ENCODE results near the gene DUSP10.

- TF ChIP-seq POLR2AphosphoS5 (IDR thresholded peaks at IDR 0.05; ENCODE audit: low read depth, low read length) (no peak), FOXP2 (optimal IDR thresholded peaks at IDR 0.05; ENCODE audit: borderline replicate concordance, extremely low read depth, extremely low read length, insufficient read depth) (no peak), SIN3A (IDR thresholded peaks at IDR 0.05; ENCODE audit: borderline replicate concordance, insufficient read depth, low read length) (no peak)
These were observed 7.7 kb downstream of the DUSP10 start for GRCh38 chr1:221734187-221734586.
